Measurements from ENCODE around the gene NKD2.
"Not testable (repeated sequence)": the region's sequence is repeated elsewhere in the genome, so short reads cannot be mapped to it uniquely, and the experiment has no call there.

DNA sequence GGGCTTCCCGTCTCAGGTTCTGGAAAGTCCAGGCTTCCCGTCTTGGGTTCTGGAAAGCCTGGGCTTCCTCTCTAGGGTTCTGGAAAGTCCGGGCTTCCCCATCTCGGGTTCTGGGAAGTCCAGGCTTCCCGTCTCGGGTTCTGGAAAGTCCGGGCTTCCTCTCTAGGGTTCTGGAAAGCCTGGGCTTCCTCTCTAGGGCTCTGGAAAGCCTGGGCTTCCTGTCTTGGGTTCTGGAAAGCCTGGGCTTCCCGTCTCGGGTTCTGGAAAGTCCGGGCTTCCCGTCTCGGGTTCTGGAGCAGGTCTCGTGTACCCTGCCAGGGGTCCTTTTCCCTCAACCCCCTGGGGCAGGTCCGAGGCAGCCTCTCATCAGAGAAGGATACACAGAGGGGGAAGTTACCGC lies 74.4 kb downstream of the NKD2 start:
- not testable (repeated sequence) for TF ChIP-seq EZH2 (optimal IDR thresholded peaks at IDR 0.05; ENCODE audit: low read depth, low read length); EZH2phosphoT487 (IDR thresholded peaks at IDR 0.05; ENCODE audit: low read length)
- TF ChIP-seq, protein P1, sequence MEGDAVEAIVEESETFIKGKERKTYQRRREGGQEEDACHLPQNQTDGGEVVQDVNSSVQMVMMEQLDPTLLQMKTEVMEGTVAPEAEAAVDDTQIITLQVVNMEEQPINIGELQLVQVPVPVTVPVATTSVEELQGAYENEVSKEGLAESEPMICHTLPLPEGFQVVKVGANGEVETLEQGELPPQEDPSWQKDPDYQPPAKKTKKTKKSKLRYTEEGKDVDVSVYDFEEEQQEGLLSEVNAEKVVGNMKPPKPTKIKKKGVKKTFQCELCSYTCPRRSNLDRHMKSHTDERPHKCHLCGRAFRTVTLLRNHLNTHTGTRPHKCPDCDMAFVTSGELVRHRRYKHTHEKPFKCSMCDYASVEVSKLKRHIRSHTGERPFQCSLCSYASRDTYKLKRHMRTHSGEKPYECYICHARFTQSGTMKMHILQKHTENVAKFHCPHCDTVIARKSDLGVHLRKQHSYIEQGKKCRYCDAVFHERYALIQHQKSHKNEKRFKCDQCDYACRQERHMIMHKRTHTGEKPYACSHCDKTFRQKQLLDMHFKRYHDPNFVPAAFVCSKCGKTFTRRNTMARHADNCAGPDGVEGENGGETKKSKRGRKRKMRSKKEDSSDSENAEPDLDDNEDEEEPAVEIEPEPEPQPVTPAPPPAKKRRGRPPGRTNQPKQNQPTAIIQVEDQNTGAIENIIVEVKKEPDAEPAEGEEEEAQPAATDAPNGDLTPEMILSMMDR (IDR thresholded peaks at IDR 0.05; ENCODE audit: low read length): not testable (repeated sequence)

All from MM.1S (cell line).